GM12864 (cell line): ENCODE results near the gene RXFP4.
A peak's percentile ranks its signal among the peaks of the same experiment; 100 is the strongest.

Experiments used
- DNase-seq: peaks from one replicate; pipeline ENCODE4 v3.0.0-alpha.2; 2011; ENCODE audit warnings: low read depth
- H3K4me3 ChIP-seq: 2 replicates; pipeline ENCODE4 v1.5.1; 2011; ENCODE audit warnings: mild to moderate bottlenecking, low read depth, low read length, control low read depth
- TF ChIP-seq, protein P1 (sequence below): IDR thresholded peaks from 2 replicates; pipeline ENCODE4 v1.5.1; 2011; ENCODE audit warnings: low read depth, mild to moderate bottlenecking, moderate library complexity, low read length, control low read depth, inconsistent platforms; ENCODE audit errors: missing control alignments

RXFP4 gene

GRCh38 chr1:155938220-155938627, 3.2 kb upstream of the RXFP4 start:
- H3K4me3 ChIP-seq = no peak overlapping the region
- DNase-seq = no peak
- TF ChIP-seq, protein P1, sequence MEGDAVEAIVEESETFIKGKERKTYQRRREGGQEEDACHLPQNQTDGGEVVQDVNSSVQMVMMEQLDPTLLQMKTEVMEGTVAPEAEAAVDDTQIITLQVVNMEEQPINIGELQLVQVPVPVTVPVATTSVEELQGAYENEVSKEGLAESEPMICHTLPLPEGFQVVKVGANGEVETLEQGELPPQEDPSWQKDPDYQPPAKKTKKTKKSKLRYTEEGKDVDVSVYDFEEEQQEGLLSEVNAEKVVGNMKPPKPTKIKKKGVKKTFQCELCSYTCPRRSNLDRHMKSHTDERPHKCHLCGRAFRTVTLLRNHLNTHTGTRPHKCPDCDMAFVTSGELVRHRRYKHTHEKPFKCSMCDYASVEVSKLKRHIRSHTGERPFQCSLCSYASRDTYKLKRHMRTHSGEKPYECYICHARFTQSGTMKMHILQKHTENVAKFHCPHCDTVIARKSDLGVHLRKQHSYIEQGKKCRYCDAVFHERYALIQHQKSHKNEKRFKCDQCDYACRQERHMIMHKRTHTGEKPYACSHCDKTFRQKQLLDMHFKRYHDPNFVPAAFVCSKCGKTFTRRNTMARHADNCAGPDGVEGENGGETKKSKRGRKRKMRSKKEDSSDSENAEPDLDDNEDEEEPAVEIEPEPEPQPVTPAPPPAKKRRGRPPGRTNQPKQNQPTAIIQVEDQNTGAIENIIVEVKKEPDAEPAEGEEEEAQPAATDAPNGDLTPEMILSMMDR = peak; percentile 70

GRCh38 chr1:155940482-155940992, 901 bp upstream of the RXFP4 start:
- H3K4me3 ChIP-seq = no peak overlapping the region
- TF ChIP-seq, protein P1 = no peak
- DNase-seq = no peak

- H3K4me3 ChIP-seq = no peak overlapping the region
- TF ChIP-seq, protein P1 = no peak
- DNase-seq = no peak
Measured at GRCh38 chr1:155941845-155942531, 550 bp downstream of the RXFP4 start.

DNA sequence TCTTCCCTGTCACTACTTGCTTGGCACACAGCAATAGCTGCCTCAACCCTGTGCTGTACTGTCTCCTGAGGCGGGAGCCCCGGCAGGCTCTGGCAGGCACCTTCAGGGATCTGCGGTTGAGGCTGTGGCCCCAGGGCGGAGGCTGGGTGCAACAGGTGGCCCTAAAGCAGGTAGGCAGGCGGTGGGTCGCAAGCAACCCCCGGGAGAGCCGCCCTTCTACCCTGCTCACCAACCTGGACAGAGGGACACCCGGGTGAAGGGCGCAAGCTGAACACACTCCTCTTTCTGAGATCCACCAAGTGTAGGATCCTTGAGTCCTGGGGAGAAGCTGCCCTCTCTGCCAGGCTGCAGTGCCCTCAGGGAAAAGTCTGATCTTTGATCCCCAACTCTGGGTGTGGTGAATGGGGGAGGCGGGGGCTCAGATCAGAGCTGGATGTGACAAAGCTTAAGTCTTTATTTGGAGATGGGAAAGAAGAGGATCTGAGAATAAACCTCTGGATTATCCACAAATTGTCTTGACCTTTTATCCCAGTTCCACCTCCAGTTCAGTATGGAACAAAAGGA, 1.2 kb downstream of the RXFP4 start:
- no peak for DNase-seq
- H3K4me3 ChIP-seq = no peak overlapping the region
- TF ChIP-seq, protein P1 = no peak

DNA sequence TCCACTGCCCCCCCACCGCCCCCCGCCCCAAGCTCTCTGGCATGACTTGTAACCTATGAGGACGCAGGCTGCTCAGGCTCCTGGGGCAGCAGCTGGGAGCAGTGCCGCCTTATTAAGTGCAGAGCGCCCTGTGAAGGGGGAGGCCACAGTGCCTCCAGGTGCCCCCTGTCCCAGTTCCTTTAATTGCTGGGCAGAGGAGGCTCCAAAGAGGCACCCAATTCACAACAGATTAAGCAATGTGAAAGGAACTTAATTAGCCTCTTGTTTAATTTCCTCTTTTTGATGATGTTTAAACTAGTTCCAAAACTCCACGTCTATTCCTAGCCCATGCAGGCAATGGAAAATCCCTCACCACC, 3.0 kb downstream of the RXFP4 start:
- no peak for DNase-seq
- H3K4me3 ChIP-seq = no peak overlapping the region
- TF ChIP-seq, protein P1 = no peak

DNA sequence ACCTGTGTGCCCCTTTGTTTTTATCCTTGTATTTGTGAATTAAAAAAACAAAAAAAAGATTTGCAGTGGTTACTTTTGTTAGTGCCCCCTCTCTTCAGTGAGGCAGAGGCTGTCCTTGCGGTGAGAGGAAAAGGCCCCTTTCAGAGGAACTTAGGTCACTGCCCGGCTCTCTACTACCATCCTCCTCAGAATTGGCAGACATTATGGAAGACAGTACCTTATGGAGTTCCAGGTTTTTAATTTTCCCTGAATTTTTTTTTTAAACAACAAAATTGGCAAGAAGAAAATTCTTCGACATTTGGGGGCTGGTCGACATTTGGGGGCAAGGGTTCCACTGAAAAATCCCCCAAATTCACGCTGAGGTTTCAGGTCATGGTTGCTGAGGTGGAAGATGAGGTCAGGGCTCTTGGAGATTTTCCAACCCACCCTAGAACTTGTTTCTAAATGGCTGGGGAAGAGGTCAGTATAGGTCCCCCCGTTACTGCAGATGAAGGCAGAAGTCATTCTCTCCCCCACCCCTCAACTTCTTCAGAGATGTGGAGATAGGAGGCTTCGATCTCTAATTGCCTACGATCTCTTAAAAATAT, 5.3 kb downstream of the RXFP4 start:
- TF ChIP-seq, protein P1 = no peak
- no peak overlapping the region for H3K4me3 ChIP-seq

More for the DNA sequence above, 5.3 kb downstream of the RXFP4 start:
- no peak for DNase-seq
